Breast epithelium (tissue), 3 donors: ENCODE data around the gene PDHX.

Source experiments
- POLR2A ChIP-seq: fragments of 450-650 bp; IDR thresholded peaks from one replicate; pipeline ENCODE4 v1.6.1; 2016; ENCODE audit warnings: antibody characterized with exemption, mild to moderate bottlenecking, moderate library complexity
- POLR2AphosphoS5 ChIP-seq, 3 donors: sonication (generic); formaldehyde crosslinking; IDR thresholded peaks; one replicate each; pipeline ENCODE4 v1.6.1; 2017; ENCODE audit warnings: antibody characterized with exemption in 3 of 3
- TF ChIP-seq, protein P1 (sequence below), 3 donors: fragments of 450-650 bp; IDR thresholded peaks; one replicate each; pipeline ENCODE4 v1.5.1; 2016 to 2017; ENCODE audit warnings: antibody characterized with exemption in 3 of 3, mild to moderate bottlenecking in 3 of 3, moderate library complexity in 3 of 3

DNA sequence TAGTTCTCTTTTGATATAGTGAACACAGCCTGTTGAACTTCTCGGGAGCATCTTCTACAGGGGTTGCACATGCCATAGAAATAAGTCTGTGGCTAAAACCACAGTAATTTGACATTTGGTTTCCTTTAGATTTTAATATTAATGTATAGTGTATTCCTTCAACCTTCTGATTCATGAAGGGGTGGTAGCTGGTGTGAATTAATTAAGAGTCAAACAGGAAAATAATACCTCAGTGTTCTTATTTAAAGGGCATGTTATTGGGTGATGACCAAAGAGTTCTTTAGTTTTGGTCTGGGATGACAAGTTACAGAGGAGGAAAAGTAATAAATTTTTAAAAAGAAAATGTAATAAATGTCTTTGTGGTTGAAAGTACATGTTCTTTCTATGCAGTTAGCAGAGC is 86.8 kb downstream of the PDHX start:
- TF ChIP-seq, protein P1, sequence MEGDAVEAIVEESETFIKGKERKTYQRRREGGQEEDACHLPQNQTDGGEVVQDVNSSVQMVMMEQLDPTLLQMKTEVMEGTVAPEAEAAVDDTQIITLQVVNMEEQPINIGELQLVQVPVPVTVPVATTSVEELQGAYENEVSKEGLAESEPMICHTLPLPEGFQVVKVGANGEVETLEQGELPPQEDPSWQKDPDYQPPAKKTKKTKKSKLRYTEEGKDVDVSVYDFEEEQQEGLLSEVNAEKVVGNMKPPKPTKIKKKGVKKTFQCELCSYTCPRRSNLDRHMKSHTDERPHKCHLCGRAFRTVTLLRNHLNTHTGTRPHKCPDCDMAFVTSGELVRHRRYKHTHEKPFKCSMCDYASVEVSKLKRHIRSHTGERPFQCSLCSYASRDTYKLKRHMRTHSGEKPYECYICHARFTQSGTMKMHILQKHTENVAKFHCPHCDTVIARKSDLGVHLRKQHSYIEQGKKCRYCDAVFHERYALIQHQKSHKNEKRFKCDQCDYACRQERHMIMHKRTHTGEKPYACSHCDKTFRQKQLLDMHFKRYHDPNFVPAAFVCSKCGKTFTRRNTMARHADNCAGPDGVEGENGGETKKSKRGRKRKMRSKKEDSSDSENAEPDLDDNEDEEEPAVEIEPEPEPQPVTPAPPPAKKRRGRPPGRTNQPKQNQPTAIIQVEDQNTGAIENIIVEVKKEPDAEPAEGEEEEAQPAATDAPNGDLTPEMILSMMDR (IDR thresholded peaks at IDR 0.05): no peak
- no peak for TF ChIP-seq POLR2AphosphoS5 (IDR thresholded peaks at IDR 0.05)
- no peak for TF ChIP-seq POLR2A
